ENCODE measurements around the gene KCTD20. TPM values are rescaled to one million over a fixed set of nuclear protein-coding genes. Genes with fewer than 3 reads are reported as not detected.
"Not testable (repeated sequence)": the region's sequence is repeated elsewhere in the genome, so short reads cannot be mapped to it uniquely, and the experiment has no call there.

KCTD20 gene
- total RNA-seq, 1 donor, result 84.8 TPM

DNA sequence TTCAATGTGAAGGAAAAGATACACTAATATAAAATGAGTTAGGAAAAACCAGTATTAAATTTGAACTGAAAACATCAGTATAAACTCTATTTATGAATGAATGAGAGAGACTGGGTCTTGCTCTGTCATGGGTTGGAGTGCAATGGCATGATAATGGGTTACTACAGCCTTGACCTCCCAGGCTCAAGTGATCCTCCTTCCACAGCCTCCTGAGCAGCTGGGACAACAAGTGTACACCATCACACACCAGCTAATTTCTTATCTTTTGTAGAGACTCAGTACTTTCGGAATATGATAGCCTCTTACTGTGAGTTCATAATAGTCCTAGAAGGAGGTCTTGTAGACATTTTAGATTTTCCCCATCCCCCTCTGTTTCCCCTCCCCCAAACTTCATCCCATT is 21.4 kb downstream of the KCTD20 start:
- no peaks in the 10 kb centered on the region for H3K27me3 ChIP-seq (ENCODE audit: insufficient read depth, low read length)
- H3K4me3 ChIP-seq (ENCODE audit: low read length), result no peak overlapping the region
- peaks cover 3% of the 10 kb centered on the region for H3K4me1 ChIP-seq (ENCODE audit: insufficient read depth, low read length)
- no peaks in the 10 kb centered on the region for H3K9me3 ChIP-seq (ENCODE audit: low read depth, low read length)

DNA sequence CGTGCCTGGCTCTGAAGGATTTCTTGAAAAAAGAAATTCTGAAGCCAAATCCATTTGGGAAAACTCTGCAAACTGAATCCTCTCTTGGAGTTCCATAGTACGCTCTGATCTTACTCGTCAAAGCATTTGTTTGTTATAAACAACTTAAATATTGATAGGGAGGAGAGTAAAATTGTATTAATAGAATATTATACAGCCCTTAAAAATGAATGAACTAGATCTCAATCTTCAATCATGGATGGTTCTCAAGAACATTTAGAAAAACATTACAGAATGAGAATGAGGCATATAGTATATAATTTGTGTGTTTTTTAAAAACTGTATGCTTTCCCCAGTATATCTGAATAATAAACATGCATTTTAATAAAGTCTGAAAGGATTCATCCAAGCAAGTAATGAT is 24.8 kb downstream of the KCTD20 start:
- no peak overlapping the region for H3K4me3 ChIP-seq (ENCODE audit: low read length)
- H3K27me3 ChIP-seq (ENCODE audit: insufficient read depth, low read length), result no peaks in the 10 kb centered on the region
- no peaks in the 10 kb centered on the region for H3K9me3 ChIP-seq (ENCODE audit: low read depth, low read length)

DNA sequence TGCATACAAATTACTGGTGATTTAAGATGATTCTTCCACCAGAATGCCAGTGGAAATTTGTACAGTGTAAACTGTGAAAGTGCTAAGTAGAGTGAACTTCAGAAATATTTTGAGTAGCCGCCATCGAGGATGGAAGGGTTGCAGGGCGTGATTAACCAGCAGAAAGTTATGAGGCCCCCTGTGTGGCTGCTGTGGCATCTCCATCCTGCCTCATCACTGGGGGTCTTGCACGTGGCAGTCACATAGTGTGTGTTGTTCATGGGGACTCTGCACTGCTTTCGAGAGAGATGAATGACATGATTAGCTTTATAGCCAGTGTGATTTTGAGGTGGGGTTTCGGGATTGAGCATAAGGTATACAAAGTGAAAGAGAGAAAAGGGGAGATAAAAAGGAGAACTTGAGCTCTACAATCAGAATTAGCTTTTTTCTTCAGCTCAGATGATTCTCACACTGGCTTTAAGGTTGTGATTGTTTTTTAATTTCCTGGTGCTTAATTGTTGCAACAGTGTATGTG is 26.4 kb downstream of the KCTD20 start:
- H3K4me3 ChIP-seq (ENCODE audit: low read length), result no peak overlapping the region
- H3K27me3 ChIP-seq (ENCODE audit: insufficient read depth, low read length), result no peaks in the 10 kb centered on the region
- peaks cover 4% of the 10 kb centered on the region for H3K4me1 ChIP-seq (ENCODE audit: insufficient read depth, low read length)
- no peaks in the 10 kb centered on the region for H3K9me3 ChIP-seq (ENCODE audit: low read depth, low read length)

More for the DNA sequence above, 24.8 kb downstream of the KCTD20 start:
- peaks cover 4% of the 10 kb centered on the region for H3K4me1 ChIP-seq (ENCODE audit: insufficient read depth, low read length)

DNA sequence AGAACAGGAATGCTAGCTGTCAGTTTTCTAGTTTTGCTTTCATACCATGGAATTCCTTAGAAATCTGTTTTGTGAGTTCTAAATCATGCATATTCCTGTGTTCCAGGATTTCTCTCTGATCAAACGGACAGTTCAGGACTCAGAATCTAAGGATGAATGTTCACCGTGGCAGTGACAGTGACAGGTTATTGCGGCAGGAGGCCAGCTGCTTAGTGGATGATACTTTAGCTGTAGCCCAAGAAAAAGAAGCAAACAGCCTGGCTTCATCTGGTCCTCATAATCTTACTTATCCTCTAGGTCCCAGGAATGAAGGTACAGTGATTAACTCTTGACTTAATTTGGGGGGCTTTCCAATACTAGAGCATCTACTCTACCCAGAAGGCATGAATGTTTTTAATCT is 27.1 kb downstream of the KCTD20 start:
- Histone ChIP-seq H3K27me3 (ENCODE audit: insufficient read depth, low read length) (no peaks in the 10 kb centered on the region), H3K4me3 (ENCODE audit: low read length) (no peak overlapping the region), H3K9me3 (ENCODE audit: low read depth, low read length) (no peaks in the 10 kb centered on the region), H3K4me1 (ENCODE audit: insufficient read depth, low read length) (peaks cover 4% of the 10 kb centered on the region)

DNA sequence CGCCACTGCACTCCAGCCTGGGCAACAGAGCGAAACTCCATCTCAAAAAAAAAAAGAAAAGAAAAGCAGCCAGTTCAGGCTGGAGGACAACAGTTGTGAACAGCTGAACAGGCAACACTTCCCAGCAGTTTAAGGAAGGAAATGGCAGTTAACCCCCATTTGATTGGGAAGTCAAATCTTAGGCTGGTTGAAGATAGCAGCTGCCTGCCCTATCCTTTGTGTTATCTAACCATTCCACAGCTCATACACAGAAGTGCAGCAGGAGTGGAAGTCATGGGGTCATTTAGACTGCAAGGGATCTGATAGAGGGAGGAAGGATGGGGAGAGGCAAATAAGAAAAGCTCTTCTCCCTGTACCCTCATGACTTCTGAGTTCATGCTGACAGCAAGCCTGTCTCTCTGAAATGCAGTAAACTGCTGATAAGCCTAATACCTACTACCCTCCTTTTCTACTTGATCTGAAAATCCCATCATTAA is 35.3 kb downstream of the KCTD20 start:
- Histone ChIP-seq H3K4me1 (ENCODE audit: insufficient read depth, low read length) (peaks cover 6% of the 10 kb centered on the region), H3K4me3 (ENCODE audit: low read length) (no peak overlapping the region), H3K9me3 (ENCODE audit: low read depth, low read length) (no peaks in the 10 kb centered on the region), H3K27me3 (ENCODE audit: insufficient read depth, low read length) (no peaks in the 10 kb centered on the region)

DNA sequence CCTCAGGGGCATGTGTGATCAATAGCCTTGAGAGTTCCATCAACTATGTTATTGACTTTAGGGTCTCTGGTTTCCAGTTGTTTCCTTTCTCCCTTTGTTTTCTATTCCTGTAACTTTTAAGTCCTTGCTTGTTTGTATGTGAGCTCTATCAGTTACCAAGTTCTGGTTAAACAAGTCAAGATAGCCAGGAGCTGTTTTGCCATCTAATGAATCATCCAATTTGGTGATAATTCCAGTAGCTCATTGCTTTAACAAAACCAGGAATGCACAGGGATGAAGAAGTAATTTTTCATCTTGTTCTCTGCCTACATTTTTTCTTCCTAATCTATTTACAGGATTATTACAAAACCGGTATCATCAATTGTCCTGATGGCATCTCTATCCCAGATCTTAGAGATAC is 36.5 kb downstream of the KCTD20 start:
- Histone ChIP-seq H3K9me3 (ENCODE audit: low read depth, low read length) (no peaks in the 10 kb centered on the region), H3K4me1 (ENCODE audit: insufficient read depth, low read length) (peaks cover 16% of the 10 kb centered on the region)

DNA sequence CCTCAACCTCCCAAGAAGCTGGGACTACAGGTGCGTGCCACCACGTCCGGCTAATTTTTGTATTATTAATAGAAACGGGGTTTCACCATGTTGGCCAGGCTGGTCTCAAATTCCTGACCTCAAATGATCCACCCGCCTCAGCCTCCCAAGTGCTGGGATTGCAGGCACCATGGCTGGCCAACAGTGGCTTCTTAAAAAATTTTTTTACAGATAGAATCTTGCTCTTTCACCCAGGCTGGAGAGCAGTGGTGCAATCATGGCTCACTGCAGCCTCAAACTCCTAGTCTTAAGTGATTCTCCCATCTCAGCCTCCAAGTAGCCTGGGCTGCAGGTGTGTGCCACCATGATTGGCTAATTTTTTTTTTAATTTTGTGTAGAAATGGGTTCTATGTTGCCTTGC is 40.5 kb downstream of the KCTD20 start:
- not testable (repeated sequence) for H3K9me3 ChIP-seq (ENCODE audit: low read depth, low read length); H3K4me3 ChIP-seq (ENCODE audit: low read length); H3K27me3 ChIP-seq (ENCODE audit: insufficient read depth, low read length)
- peaks cover 23% of the 10 kb centered on the region for H3K4me1 ChIP-seq (ENCODE audit: insufficient read depth, low read length)

More for the DNA sequence above, 36.5 kb downstream of the KCTD20 start:
- Histone ChIP-seq H3K4me3 (ENCODE audit: low read length) (no peak overlapping the region), H3K27me3 (ENCODE audit: insufficient read depth, low read length) (no peaks in the 10 kb centered on the region)

DNA sequence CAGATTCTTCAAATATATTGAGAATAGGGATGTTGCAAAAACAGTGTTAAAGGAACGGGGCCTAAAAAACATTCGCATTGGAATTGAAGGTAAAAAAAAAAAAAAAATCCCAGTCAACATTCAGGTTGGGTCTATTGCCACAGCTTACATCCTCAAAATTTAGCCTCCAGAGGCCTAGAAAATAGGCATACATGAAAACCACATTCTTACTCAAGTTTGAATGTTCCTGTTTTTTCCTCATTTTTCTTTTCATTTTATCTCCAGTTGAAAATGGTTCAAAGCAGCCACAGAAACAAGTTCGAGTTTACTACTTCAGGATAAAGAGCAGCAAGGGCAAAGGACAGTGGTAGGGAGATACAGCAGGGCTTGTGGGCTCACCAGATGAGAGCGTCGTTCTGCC is 41.9 kb downstream of the KCTD20 start:
- Histone ChIP-seq H3K9me3 (ENCODE audit: low read depth, low read length) (no peaks in the 10 kb centered on the region), H3K4me1 (ENCODE audit: insufficient read depth, low read length) (peaks cover 23% of the 10 kb centered on the region), H3K27me3 (ENCODE audit: insufficient read depth, low read length) (no peaks in the 10 kb centered on the region), H3K4me3 (ENCODE audit: low read length) (no peak overlapping the region)

DNA sequence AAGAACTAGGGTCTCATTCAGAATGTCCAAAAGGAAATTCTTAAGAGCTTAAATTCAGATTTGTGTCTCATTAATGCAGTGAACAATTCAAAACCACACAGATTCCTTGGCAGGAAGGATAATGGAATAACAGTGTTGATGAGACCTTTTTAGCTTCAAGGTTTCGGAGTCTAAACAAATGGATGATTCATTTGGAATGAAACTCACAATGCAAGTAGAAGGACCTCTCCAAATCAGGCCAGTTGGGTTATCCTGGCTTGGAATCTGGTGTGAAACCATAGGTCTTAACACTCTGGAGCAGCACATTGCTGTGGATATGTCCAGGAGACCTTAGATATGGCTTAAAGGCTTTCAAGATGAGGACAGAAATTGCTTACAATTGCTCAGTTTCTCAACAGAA is 44.9 kb downstream of the KCTD20 start:
- Histone ChIP-seq H3K27me3 (ENCODE audit: insufficient read depth, low read length) (no peaks in the 10 kb centered on the region), H3K4me3 (ENCODE audit: low read length) (no peak overlapping the region), H3K4me1 (ENCODE audit: insufficient read depth, low read length) (peaks cover 39% of the 10 kb centered on the region), H3K9me3 (ENCODE audit: low read depth, low read length) (no peaks in the 10 kb centered on the region)

DNA sequence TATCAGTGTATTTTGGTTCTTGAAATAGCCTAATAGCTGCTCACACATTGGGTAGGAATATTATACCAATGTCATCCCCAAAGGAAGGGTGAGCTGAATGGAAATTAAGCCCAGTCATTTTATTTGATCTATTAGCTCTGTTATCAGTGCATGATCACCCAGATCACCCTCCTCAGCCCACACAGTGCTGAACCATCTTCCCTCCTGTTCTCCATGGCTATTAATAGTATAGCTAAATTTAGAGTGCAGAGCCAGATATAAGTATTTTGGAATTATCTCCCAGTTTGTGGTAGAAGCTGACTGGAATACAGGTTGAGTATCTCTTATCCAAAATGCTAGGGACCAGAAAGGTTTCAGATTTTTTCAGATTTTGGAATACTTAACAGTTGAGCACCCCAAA is 45.4 kb downstream of the KCTD20 start:
- peaks cover 44% of the 10 kb centered on the region for H3K4me1 ChIP-seq (ENCODE audit: insufficient read depth, low read length)
- no peaks in the 10 kb centered on the region for H3K27me3 ChIP-seq (ENCODE audit: insufficient read depth, low read length)
- H3K9me3 ChIP-seq (ENCODE audit: low read depth, low read length), result no peaks in the 10 kb centered on the region
- no peak overlapping the region for H3K4me3 ChIP-seq (ENCODE audit: low read length)

DNA sequence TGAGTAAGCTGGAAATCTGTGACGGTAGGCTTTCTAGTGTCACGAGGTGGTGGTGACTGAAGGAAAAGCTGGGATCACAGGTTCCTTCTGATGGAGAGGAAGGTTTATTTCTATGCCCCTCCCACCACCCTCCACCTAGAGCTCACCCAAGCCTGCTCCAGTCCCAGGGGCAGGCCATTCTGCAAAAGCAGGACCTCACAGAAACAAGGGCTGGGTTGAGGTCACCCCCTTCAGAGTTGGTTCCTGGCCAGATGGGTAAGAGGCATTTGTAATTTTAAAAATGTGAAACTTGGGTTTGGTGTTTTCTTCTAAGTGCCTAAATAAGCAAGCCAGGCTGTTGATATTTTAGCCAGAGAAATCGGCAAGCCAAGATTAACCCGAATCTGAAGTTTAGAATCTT is 46.6 kb downstream of the KCTD20 start:
- peaks cover 44% of the 10 kb centered on the region for H3K4me1 ChIP-seq (ENCODE audit: insufficient read depth, low read length)

DNA sequence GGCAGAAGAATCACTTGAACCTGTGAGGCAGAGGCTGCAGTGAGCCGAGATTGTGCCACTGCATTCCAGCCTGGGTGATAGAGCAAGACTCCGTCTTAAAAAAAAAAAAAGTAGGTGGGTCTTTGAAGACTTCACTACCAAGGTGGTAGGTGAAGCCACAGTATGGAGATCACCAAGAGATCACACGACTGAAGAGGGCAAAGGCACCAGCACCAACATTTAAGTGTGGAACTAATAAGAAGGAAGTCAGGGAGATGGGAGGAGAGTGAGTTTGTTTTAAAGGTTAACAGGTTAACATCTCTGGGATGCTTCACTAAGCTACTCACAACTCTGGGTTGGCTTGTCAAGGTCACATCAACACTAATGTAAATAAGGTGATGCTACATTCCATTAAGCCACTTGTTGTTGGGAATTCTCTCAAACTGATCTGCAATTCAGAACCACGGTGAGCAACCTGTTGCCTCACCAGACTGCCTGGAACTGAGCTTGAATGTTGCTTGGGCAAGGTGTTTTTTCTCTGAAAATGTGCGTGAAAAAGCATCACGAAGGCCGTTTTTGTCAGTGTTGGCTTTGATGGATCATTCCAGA is 48.7 kb downstream of the KCTD20 start:
- Histone ChIP-seq H3K4me1 (ENCODE audit: insufficient read depth, low read length) (peaks cover 46% of the 10 kb centered on the region), H3K27me3 (ENCODE audit: insufficient read depth, low read length) (no peaks in the 10 kb centered on the region), H3K9me3 (ENCODE audit: low read depth, low read length) (no peaks in the 10 kb centered on the region), H3K4me3 (ENCODE audit: low read length) (no peak overlapping the region)

More for the DNA sequence above, 46.6 kb downstream of the KCTD20 start:
- Histone ChIP-seq H3K4me3 (ENCODE audit: low read length) (no peak overlapping the region), H3K9me3 (ENCODE audit: low read depth, low read length) (no peaks in the 10 kb centered on the region), H3K27me3 (ENCODE audit: insufficient read depth, low read length) (no peaks in the 10 kb centered on the region)

DNA sequence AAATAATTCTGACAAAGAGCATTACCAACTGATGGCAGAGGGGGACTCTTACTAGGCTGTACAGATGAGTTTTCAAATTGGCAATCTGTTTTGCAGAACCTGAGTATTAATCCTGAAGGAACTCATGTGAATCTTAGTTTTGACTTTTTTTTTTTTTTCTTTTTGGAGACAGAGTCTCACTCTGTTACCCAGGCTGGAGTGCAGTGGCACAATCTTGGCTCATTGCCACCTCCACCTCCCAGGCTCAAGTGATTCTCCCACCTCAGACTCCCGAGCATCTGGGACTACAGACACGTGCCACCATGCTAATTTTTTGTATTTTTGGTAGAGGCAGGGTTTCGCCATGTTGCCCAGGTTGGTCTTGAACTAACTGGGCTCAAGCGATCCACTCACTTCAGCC is 49.3 kb downstream of the KCTD20 start:
- no peaks in the 10 kb centered on the region for H3K9me3 ChIP-seq (ENCODE audit: low read depth, low read length)
- H3K4me1 ChIP-seq (ENCODE audit: insufficient read depth, low read length), result peaks cover 46% of the 10 kb centered on the region
- H3K27me3 ChIP-seq (ENCODE audit: insufficient read depth, low read length), result no peaks in the 10 kb centered on the region
- H3K4me3 ChIP-seq (ENCODE audit: low read length), result no peak overlapping the region

DNA sequence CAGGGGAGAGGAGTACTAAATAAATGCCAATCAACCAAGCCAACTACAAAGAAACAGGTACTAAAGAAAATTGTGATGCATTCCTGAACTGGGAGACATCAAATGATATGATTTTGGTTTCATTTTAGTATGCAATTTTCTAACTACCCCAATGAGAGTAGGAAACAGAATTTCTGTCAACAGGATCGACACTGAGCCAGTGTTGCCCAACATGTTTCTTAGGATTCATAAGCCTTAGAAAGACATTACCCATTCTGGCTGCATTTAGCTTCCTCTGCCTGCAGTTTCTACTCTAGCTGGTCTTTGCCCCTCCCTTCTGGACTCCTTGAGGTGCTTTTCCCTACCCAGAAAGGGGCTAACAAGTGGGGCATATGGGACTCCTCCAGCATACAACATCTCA is 49.8 kb downstream of the KCTD20 start:
- H3K27me3 ChIP-seq (ENCODE audit: insufficient read depth, low read length), result no peaks in the 10 kb centered on the region
- peaks cover 46% of the 10 kb centered on the region for H3K4me1 ChIP-seq (ENCODE audit: insufficient read depth, low read length)
- no peak overlapping the region for H3K4me3 ChIP-seq (ENCODE audit: low read length)
- no peaks in the 10 kb centered on the region for H3K9me3 ChIP-seq (ENCODE audit: low read depth, low read length)

DNA sequence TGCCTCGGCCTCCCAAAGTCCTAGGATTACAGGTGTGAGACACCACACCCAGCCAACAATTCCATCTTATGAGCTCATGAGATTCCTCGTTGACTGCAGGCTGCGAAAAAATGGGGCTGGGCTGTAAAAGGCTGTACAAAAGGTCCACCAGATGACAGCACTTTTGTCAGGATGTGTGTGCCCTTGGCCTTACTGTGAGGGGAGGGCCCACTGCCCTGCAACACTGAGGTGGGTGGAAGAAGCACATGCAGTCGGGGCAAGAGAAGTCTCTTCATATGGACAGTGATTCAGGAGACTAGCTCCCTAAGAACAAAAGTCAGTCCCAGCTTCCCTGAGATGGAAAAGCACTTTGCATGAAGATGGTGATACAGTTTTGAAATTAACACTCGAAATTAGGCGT is 50.5 kb downstream of the KCTD20 start:
- Histone ChIP-seq H3K9me3 (ENCODE audit: low read depth, low read length) (no peaks in the 10 kb centered on the region), H3K27me3 (ENCODE audit: insufficient read depth, low read length) (no peaks in the 10 kb centered on the region), H3K4me3 (ENCODE audit: low read length) (no peak overlapping the region), H3K4me1 (ENCODE audit: insufficient read depth, low read length) (peaks cover 46% of the 10 kb centered on the region)

DNA sequence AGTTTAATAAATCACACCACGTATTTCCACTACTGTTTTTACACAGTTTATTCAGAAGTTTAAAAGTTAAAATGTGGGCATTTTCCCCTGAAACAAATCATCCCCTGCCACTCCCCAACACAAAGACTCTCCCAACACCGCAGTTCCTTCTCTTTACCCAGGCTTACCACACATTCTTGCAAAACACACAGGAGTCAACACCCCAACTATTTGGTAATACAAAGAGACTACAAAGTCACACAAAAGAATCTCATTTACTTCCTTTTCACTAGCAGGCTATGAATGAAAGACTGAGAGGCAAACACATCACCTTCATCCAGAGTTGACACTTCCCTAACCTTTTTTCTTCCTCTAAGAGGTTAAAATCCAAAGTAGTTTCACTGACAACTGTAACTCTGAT is 51.1 kb downstream of the KCTD20 start:
- no peaks in the 10 kb centered on the region for H3K9me3 ChIP-seq (ENCODE audit: low read depth, low read length)
- H3K4me3 ChIP-seq (ENCODE audit: low read length), result no peak overlapping the region
- no peaks in the 10 kb centered on the region for H3K27me3 ChIP-seq (ENCODE audit: insufficient read depth, low read length)
- peaks cover 46% of the 10 kb centered on the region for H3K4me1 ChIP-seq (ENCODE audit: insufficient read depth, low read length)
